Mesothelial cell of epicardium (in vitro differentiated cells): Measurements from ENCODE around the gene RNF223. TPM values are rescaled to one million over a fixed set of nuclear protein-coding genes. Genes with fewer than 3 reads are reported as not detected.
"Not testable (repeated sequence)": the region's sequence is repeated elsewhere in the genome, so short reads cannot be mapped to it uniquely, and the experiment has no call there.

ENCODE experiments used
- DNase-seq, 2 experiments: peaks; one replicate each; pipeline ENCODE4 v3.0.0; 2021; ENCODE audit warnings: low spot score in 2 of 2; ENCODE audit not compliant: unreplicated experiment in 2 of 2
- H3K27ac Mint-ChIP-seq: 2 replicates; pipeline ENCODE4 v1.8.0; 2021; ENCODE audit warnings: mixed read lengths
- H3K27me3 Mint-ChIP-seq: 2 replicates; pipeline ENCODE4 v1.8.0; 2021; ENCODE audit warnings: low read depth, mixed read lengths
- H3K36me3 Mint-ChIP-seq: 2 replicates; pipeline ENCODE4 v1.8.0; 2021; ENCODE audit warnings: mixed read lengths
- H3K4me1 Mint-ChIP-seq: 2 replicates; pipeline ENCODE4 v1.8.0; 2021; ENCODE audit warnings: mixed read lengths
- H3K4me3 Mint-ChIP-seq: 2 replicates; pipeline ENCODE4 v1.8.0; 2021; ENCODE audit warnings: mild to moderate bottlenecking, moderate library complexity, mixed read lengths
- H3K9me3 Mint-ChIP-seq: 2 replicates; pipeline ENCODE4 v1.8.0; 2021; ENCODE audit warnings: mixed read lengths
- CTCF ChIP-seq: fragments of 200-600 bp; sonication (generic); IDR thresholded peaks from one replicate; pipeline ENCODE4 v1.5.0; 2021; ENCODE audit warnings: antibody characterized with exemption; ENCODE audit not compliant: unreplicated experiment
- total RNA-seq: library from RNA; stranded (reverse); gene quantifications from 3 replicates; pipeline ENCODE4 v1.2.1, GENCODE V29; 2021

Gene RNF223
- total RNA-seq, 1 donor from 2014 or later: 0.27 TPM

- no peak overlapping the region for H3K27ac Mint-ChIP-seq
- no peak for DNase-seq
- no peak for TF ChIP-seq CTCF
- no peaks in the 10 kb centered on the region for H3K4me1 Mint-ChIP-seq
- no peaks in the 10 kb centered on the region for H3K36me3 Mint-ChIP-seq
- H3K27me3 Mint-ChIP-seq: peaks cover 26% of the 10 kb centered on the region
- peak overlapping the region; percentile 57 for H3K4me3 Mint-ChIP-seq
- H3K9me3 Mint-ChIP-seq: no peaks in the 10 kb centered on the region
These were observed 6.1 kb downstream of the RNF223 start for GRCh38 chr1:1067860-1068516.

GRCh38 chr1:1067284-1067859 is 6.7 kb downstream of the RNF223 start:
- no peak for TF ChIP-seq CTCF
- no peak overlapping the region for H3K27ac Mint-ChIP-seq
- H3K4me1 Mint-ChIP-seq: no peaks in the 10 kb centered on the region
- no peaks in the 10 kb centered on the region for H3K36me3 Mint-ChIP-seq
- no peak for DNase-seq
- peak overlapping the region; percentile 43 for H3K4me3 Mint-ChIP-seq
- peaks cover 32% of the 10 kb centered on the region for H3K27me3 Mint-ChIP-seq
- no peaks in the 10 kb centered on the region for H3K9me3 Mint-ChIP-seq

- no peak for DNase-seq
- H3K9me3 Mint-ChIP-seq: no peaks in the 10 kb centered on the region
- no peak overlapping the region for H3K27ac Mint-ChIP-seq
- peaks cover 36% of the 10 kb centered on the region for H3K27me3 Mint-ChIP-seq
- H3K4me3 Mint-ChIP-seq: peak overlapping the region; percentile 13
- H3K36me3 Mint-ChIP-seq: no peaks in the 10 kb centered on the region
- no peaks in the 10 kb centered on the region for H3K4me1 Mint-ChIP-seq
- TF ChIP-seq CTCF: no peak
These were observed 7.5 kb downstream of the RNF223 start for GRCh38 chr1:1066403-1067283.

- DNase-seq, H3K4me1 Mint-ChIP-seq, H3K36me3 Mint-ChIP-seq, H3K4me3 Mint-ChIP-seq, H3K9me3 Mint-ChIP-seq, H3K27ac Mint-ChIP-seq: not testable (repeated sequence)
- H3K27me3 Mint-ChIP-seq: peaks cover 44% of the 10 kb centered on the region
These were observed 8.2 kb downstream of the RNF223 start for GRCh38 chr1:1065940-1066304.

GRCh38 chr1:1065265-1065939 is 8.7 kb downstream of the RNF223 start:
- Mint-ChIP-seq H3K36me3 (no peaks in the 10 kb centered on the region), H3K4me3 (no peak overlapping the region), H3K4me1 (no peaks in the 10 kb centered on the region), H3K27ac (no peak overlapping the region), H3K9me3 (no peaks in the 10 kb centered on the region), H3K27me3 (peaks cover 47% of the 10 kb centered on the region)
- no peak for TF ChIP-seq CTCF
- DNase-seq: no peak
